ENCODE measurements around the gene RAPGEF2.

The RAPGEF2 gene

DNA sequence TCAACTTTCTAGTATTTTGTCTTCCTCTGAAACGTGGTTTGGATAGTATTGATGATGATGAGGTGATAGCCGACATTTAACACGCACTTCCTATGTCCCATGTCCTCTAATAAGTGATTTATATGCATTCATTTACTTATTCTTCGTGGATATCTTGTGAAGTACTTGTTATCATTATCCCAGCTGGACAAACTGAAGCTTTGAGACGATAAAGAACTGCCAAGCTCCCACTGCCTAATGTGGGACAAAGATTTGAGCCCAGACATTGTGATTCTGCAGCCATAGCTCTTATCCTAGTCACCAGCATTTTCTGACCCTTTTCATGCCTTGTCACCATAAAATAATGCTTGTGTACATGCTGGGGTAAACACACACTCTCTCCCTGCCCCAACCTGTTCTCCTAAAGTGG lies 92.5 kb downstream of the RAPGEF2 start:
- no peak for DNase-seq (ENCODE audit: low read depth, low spot score)

DNA sequence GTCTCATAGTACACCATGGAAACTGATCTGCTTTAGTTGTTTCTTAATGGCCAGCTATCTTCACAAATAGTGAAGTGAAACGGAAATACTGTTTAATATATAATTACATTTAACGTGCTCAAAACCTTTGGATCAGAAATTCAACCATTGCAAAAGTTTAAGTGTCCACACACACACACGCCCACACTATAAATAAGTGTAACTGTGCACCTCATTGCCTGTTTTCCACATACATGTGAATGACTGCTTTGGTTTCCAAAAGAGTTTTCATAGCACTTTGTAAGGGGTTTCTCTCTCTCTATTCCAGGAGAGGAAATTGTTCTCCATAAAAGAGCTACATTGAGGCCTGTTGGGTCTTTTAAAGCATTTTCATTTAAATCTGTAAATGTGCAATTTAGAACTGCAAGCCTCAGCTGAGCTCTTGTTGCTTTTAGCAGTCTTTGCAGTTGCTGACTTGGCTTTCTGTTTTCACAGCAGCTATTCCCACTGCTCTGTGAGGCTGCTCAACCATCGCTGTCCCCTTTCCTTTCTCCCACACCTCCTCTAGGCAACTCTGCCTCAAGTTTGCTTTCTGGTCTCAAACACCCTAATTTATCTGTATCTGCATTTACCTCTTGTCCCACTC lies 94.5 kb downstream of the RAPGEF2 start:
- no peak for DNase-seq (ENCODE audit: low read depth, low spot score)

DNA sequence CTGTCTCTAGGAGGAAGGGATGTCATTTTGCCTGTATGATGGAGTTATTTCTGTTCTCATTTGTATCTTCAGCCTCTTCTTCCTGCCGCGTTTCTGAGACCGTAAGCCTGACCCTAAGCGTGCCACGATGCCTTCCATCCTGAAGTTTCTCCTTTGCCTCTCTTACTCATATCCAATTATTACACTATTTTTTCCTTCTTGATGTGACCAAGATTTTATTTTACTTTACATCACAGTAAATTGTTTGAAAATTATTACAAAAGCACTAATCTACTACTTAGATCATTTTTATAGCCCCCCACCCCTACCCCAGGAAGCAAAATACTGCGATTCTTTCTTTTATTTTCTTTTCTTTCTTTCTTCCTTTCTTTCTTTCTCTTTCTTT lies 95.0 kb downstream of the RAPGEF2 start:
- DNase-seq (ENCODE audit: low read depth, low spot score), result no peak

DNA sequence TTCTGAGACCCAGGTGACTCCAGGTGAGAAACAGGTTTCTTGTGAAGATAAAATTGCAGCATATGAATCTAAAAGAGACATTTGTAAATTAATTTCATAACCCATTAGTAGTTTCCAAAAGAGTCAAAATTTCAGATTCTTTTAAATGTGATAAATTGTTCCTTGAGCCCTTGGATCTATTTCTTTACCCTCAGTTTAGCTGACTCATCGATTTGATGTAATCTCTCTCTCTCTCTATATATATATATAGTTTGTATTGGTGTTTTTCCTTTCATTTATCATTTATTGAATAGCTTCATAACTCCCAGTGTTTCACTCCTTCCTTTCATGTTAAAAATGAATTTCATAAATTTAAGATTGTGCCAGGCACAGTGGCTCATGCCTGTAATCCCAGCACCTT lies 96.9 kb downstream of the RAPGEF2 start:
- no peak for DNase-seq (ENCODE audit: low read depth, low spot score)

DNA sequence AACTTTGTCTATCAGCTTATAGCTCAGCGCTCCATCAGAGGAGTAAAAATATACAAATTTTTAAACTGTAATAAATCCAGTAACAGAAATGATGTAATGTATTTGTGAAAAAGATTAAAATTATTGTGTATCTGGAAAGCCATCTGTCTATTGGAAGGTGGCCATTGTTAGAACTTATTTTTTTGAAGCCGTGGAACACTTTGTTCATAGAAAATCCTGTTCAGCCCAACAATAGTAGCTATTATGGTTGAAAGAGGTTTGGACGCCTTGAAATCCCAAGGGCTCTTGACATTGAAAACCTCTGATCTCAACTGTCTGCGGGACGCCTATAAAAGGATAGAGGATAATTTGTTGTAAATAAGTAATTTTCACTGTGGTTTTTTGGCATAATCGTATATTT lies 98.3 kb downstream of the RAPGEF2 start:
- no peak for DNase-seq (ENCODE audit: low read depth, low spot score)

DNA sequence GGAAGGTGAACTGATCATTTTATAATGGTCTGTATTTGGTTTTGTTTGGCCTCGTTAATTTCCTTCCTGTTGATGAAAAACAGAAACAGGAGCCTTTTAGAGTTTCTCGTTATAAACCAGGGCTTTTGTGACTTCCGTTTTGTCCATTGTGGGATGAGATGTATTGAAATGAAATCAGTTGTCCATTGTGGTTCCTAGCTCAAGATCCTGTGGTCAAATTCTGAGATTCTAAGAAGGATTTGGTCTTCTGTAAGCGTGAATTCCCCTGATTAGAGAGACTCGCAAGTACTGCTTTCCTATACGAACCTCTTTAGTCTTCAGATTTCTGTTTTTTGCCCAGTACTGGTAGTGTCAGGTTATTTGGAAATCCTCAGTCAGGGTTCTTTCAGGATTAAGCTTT lies 101.7 kb downstream of the RAPGEF2 start:
- DNase-seq (ENCODE audit: low read depth, low spot score), result no peak

DNA sequence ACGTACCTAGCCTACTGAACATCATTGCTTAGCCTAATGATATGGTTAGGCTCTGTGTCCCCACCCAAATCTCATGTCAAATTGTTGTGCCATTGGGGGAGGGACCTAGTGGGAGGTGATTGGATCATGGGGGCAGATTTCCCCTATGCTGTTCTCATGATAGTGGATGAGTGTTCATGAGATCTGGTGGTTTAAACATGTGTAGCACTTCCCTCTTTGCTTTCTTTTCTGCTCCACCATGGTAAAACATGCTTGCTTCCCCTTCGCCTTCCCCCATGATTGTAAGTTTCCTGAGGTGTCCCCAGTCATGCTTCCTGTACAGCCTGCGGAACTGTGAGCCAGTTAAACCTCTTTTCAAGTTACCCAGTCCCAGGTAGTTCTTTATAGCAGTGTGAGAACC lies 102.6 kb downstream of the RAPGEF2 start:
- no peak for DNase-seq (ENCODE audit: low read depth, low spot score)

DNA sequence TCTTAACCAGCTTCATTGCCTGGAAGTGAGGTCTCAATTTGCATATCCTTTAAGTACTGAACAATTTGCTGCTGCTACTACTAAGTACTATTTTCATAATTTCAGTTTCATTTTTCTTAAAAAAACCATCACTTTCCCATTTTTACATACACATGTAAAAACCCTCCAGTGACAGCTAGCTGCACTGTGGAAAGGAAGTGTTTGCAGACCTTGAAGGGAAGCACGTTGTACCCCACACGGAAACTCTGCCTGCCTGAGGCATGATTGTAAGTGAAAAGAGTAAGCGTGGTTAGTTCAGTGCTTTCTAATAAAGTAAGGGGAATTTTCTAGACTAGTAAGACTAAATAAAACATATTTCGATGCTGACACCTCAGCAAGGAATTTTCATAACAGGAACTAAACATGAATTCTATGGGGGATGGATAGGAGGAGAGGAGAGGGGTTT lies 103.6 kb downstream of the RAPGEF2 start:
- no peak for DNase-seq (ENCODE audit: low read depth, low spot score)

DNA sequence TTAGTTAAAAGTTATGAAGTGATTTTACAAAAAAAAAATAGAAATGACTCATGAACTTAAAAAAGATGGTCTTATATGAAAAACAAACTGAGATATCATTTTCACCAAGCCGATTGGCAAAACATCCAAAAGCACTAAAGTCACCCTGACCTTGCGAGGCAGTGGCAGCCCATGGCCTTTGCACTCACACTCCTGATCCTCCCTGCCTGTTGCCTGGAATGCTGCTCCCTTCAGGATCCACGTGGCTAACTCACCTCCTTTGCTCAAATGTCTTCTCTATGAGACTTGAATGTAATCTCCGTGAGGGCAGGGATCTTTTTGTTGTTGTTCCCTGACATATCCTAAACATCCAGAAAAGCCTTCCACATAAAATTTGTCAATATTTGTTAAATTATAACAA lies 106.4 kb downstream of the RAPGEF2 start:
- no peak for DNase-seq (ENCODE audit: low read depth, low spot score)

DNA sequence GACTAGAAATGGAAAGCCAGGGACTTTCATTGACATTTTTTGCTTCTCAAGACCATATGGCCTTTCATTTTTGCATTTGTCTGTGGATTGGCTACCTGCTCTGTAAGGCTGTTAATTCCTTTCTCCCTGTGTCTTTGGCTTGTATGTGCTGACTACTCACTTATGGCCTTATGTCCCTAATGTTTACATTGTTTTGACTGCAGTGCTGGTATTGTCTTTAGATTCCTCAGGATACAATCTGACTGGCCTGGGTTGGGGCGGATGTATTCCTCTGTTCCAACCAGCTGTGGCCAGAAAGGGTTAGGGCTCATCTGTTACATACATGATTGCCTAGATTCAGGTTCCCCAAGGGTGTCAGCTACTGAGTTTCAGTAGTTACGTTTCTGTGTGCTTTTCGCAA lies 108.1 kb downstream of the RAPGEF2 start:
- no peak for DNase-seq (ENCODE audit: low read depth, low spot score)

DNA sequence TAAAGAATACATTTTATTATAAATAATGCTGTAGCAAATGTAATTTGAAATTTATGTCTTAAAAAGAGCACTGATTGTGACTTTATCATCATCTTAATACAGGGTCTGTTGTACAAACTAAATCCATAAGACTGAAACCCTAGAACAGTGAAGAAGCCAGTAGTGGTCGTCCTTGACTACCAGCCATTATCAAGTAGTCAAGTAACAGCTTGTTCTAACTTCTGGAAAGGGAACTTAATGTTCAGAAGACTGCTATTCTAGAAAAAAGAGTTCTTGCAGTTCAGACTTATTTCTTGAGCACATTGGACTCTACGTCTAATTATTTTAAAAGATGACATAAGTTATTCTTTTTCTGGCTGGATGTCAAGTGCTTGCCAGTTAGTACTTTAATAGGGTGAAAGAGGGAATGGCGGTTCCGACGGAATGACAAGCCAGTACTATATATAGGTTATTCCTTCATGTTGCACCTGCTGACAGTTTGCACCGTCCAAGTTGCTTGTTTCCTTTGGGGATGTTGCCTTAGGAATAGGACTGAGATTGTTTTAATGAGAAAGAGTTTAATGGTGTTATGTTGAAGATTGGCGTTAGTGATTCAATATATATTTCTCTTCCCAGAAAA lies 109.9 kb downstream of the RAPGEF2 start:
- no peak for DNase-seq (ENCODE audit: low read depth, low spot score)

DNA sequence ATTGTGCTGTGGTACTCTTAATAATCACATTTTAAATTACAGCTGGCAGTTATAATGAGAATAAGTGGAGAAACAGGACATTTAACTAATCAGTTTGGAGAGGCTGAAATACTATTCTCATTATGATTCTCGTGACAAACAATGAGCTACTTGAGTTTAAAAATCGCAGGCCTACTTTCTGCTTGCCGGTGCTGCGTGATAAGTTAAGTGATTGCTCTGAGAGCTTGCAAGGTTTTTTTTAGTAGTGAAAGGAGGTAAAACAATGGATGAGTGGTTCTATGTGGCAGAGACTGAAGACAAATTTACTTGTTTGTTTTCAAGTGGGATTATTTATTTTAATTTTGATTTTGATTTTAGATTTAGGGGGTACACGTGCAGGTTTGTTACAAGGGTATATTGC lies 114.0 kb downstream of the RAPGEF2 start:
- DNase-seq (ENCODE audit: low read depth, low spot score), result no peak

DNA sequence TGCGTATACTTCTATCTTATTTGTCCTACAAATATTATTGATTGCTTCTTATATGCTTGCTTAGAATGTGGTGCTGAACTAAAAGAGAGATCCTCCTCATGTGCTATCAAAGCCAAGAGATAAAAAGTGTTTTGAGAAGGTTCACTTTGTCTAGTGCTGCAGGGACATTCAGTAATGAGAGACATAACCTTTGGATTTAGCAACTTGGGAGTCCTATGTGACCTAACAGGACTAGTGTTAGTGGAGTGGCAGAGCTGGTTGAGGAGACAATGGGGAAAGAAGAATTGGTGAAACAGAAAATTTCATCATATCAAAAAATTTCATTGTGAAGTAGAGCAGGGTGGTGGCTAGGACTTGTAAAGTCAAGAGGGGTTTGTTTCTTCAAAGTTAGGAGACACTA lies 117.0 kb downstream of the RAPGEF2 start:
- no peak for DNase-seq (ENCODE audit: low read depth, low spot score)

DNA sequence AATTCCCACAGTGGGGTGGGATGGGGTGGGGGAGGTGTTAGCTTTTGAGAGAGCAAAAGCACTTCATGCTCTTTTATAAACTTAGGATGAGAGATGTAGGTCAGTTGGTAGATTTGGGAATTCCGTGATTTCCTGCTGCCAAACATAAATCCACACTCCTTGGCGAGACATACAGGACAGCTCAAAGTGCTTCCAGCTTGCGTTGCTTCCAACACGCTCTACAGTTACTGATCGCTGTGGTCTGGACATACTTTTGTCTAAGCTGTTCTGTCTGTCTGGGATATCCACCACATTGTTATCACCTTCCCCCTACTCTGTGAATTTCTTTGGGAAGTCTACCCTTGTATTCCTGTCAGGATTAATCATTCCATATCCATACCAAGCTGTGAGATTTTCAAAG lies 117.5 kb downstream of the RAPGEF2 start:
- no peak for DNase-seq (ENCODE audit: low read depth, low spot score)

DNA sequence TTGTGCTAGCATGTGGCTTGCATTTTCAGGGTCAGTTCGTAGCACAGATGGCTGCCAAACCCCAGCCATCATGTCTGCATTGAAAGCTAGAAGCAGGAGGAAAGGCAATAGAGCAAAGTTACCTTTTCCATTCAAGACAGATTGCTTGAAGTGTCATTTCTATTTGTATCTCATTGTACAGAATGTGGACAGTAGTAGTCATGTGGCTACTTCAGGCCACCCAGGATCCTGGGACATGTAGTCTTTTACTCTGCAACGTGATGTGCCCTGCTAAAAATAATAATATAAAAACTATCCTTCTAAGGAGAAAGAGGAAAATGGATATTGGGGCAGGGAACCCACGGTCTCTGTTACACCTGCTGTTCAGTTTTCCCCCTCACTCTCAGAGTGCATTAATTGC lies 118.4 kb downstream of the RAPGEF2 start:
- DNase-seq (ENCODE audit: low read depth, low spot score), result no peak

DNA sequence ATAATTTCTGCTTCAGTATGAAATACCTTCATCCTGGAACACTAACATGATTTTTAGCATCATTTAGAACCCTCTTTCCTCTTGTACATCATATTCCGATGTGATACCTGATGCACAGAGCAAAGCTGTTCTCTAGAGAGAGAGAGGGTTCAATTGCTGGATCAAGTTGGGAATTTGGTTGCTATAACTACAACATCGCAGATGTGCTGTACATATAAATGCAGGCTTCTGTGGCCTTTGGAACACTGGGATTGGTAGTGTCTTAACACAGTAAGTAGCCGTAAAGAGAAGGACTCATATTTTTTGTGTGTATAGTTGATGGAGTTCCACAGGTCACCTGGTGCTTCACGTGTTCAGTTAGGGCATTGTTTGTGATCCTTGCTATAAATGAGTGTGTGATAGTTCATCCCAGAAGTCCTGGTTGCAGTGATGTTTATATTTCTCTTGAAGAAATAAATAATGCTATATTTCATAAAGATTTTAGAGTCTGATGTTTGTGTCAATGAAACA lies 119.2 kb downstream of the RAPGEF2 start:
- no peak for DNase-seq (ENCODE audit: low read depth, low spot score)

DNA sequence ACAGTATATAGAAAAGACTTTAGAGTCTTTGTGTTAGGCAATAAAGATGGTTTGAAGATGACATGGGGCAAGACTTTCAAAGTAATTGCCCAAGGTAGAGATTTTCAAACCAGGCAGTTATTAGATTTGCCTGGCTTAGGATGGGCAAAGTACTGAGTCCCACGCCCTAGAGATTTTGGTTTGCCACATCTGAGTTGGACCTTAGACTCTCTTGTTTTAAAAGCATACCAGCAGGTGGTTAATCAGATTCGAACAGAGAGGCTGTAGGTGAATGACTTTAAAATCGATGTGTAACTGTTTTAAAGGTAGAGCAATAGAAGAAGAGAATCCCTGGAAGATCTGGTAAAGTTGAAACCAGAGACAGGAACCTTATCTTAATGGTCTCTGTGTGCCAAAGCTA lies 121.5 kb downstream of the RAPGEF2 start:
- no peak for DNase-seq (ENCODE audit: low read depth, low spot score)

DNA sequence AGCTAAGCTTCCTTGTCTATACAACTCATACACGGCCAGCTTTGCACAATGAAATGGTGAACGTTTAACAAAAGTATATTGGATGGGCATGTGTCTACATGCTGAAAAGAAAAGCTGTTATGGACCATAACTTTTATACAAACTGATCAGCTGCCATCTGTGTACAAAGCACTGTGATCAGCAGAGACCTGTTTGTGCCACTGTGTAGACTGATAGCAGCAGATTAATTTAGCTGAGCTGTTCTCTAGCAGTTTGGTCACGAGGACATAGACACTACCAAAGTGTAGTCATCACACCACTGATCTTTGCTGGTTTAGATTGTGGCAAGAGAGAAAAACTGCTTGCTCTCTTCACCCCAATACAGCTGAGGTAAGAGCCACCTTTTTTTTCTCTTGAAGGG lies 124.5 kb downstream of the RAPGEF2 start:
- DNase-seq (ENCODE audit: low read depth, low spot score), result no peak

DNA sequence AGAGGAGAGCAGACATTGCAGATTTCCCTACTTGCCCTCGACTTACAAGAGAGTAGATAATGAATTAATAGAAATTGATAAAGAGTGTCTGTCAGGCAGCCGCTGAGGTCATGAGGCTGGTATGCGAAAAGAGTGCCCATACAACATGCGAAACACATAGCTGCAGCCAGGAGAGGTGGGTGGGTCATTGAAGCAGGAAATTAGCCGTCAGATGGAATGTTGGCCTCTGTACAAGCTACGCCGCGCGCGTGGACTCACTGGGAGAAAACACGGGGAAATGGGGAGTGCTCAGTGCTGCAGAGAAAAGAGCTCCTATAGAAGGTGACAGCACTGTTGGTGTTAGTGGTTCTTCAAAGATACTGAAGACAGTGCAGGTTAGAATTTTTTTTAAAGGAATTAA lies 125.1 kb downstream of the RAPGEF2 start:
- DNase-seq (ENCODE audit: low read depth, low spot score), result no peak

DNA sequence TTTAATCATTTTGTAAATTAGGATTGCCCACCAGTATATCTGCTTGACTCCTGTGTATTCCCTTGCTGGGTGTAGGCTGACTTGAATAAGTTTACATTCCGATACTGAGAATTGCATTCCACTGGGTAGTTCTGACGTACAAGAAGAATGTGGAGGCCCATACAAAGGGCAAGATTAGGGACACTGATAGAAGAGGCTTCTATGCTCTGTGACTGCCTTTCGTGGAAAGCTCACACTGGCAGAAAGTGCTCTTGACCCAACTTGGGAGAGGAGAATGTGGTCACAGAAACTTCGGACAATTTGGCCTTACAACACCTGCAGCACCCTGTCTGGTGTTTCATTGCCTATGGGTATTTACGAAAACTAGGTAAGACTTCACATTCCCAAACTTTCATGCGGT lies 126.3 kb downstream of the RAPGEF2 start:
- DNase-seq (ENCODE audit: low read depth, low spot score), result no peak

DNA sequence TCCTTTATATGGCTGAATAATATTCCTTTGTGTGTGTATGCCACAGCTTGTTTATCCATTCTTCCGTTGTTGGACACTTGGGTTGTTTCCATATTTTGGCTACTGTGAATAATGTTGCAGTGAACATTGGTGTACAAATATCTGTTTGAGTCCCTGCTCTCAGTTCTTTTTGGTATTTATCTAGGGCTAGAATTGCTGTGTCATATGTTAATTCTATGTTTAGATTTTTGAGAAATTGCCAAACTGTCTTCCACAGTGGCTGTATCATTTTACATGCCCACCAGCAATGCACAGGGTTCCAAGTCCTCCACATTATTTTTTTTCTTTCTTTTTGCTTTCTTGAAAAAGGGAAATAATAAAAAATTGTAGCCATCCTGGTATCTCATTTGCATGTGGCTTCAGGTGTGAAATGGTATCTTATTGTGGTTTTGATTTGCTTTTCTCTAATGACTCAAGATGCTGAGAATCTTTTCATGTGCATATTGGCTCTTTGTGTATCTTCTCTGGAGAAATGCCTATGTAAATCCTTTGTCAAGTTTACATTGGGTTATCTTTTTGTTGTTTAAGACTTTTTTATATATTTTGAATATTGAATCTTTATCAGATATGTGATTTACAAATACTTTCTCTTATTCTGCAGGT lies 129.7 kb downstream of the RAPGEF2 start:
- no peak for DNase-seq (ENCODE audit: low read depth, low spot score)

DNA sequence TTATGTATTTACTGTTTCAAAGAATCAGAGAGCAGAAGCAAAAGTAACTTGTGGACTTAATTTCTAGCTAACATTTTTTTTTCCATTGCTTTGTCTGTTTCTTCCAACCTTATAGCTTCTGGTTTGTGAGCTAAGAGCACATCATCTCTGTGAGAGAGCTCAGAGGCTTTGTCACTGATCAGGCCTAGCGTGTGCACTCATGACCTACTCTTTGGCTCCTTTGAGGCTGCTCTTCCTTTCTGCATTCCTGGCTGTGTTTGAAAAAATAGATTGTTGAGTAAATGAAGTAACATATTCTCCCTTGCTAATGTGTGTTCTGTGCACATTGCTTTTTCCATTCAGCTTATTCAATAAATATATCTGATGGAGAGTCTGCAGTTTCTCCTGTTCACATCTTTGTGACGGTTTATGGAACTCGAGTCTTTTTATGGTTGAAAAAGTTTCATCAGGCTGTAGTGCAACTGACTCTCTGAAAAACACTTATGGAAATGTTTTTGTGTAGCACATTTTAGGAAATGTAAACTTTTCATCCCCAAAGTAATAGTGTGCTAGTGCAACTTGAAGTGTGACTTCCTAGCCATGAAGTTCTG lies 133.0 kb downstream of the RAPGEF2 start:
- no peak for DNase-seq (ENCODE audit: low read depth, low spot score)

DNA sequence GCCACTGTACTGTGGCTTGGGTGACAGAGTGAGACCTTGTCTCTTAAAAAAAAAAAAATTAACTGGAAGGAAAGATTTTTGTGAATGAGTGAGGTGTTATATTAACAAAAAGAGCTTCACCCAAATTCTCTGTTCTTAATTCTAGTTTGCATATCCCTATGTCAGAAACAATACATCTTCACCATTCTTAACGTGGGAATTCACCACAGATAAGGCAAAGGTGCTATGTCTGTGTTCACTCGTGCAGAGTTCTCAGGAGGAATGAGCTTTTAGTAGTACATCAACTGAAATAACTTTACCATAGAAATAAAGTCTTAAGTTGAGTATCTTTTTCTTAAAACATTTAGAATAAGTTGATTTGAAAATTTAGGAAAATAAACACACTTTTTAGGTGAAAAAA lies 135.1 kb downstream of the RAPGEF2 start:
- no peak for DNase-seq (ENCODE audit: low read depth, low spot score)

All from smooth muscle cell of the brain vasculature (primary cell).